Renal cortical epithelial cell (primary cell): ENCODE measurements around the gene MFAP5. TPM values are rescaled to one million over a fixed set of nuclear protein-coding genes. Genes with fewer than 3 reads are reported as not detected.
A peak's percentile ranks its signal among the peaks of the same experiment; 100 is the strongest.
"Not testable (repeated sequence)": the region's sequence is repeated elsewhere in the genome, so short reads cannot be mapped to it uniquely, and the experiment has no call there.

Experiments used
- DNase-seq: peaks from one replicate; pipeline ENCODE4 v3.0.0-alpha.2; 2011; ENCODE audit warnings: low read depth
- total RNA-seq: library from RNA; depleted of rRNA; stranded (reverse); fragments of >200 nt; gene quantifications from 2 replicates; pipeline ENCODE4 v1.2.3, GENCODE V29; 2014

Gene MFAP5
- total RNA-seq, 1 donor from 2014 or later: 0.85 TPM

- DNase-seq: peak; percentile 98
These were observed 13.0 kb upstream of the MFAP5 start for GRCh38 chr12:8675591-8676036.

- no peak for DNase-seq
These were observed 9.8 kb upstream of the MFAP5 start for GRCh38 chr12:8672381-8672780.

GRCh38 chr12:8668441-8668840 lies 5.8 kb upstream of the MFAP5 start:
- DNase-seq: peak; percentile 57

GRCh38 chr12:8667270-8667669 lies 4.6 kb upstream of the MFAP5 start:
- DNase-seq: no peak

- no peak for DNase-seq
These were observed 3.1 kb upstream of the MFAP5 start for GRCh38 chr12:8665759-8666158.

- DNase-seq: no peak
These were observed 1.7 kb upstream of the MFAP5 start for GRCh38 chr12:8664228-8664913.

GRCh38 chr12:8661751-8662150 lies 875 bp downstream of the MFAP5 start:
- DNase-seq: no peak

GRCh38 chr12:8661016-8661415 lies 1.6 kb downstream of the MFAP5 start:
- DNase-seq: no peak

- DNase-seq: peak; percentile 89
These were observed 4.3 kb downstream of the MFAP5 start for GRCh38 chr12:8658346-8658745.

- no peak for DNase-seq
These were observed 7.2 kb downstream of the MFAP5 start for GRCh38 chr12:8655421-8655820.

GRCh38 chr12:8648576-8649205 lies 13.9 kb downstream of the MFAP5 start:
- no peak for DNase-seq

GRCh38 chr12:8647968-8648367 lies 14.7 kb downstream of the MFAP5 start:
- no peak for DNase-seq

GRCh38 chr12:8644345-8645248 lies 18.0 kb downstream of the MFAP5 start:
- peak; percentile 66 for DNase-seq

GRCh38 chr12:8642775-8643174 lies 19.9 kb downstream of the MFAP5 start:
- peak; percentile 35 for DNase-seq

GRCh38 chr12:8639936-8640335 lies 22.7 kb downstream of the MFAP5 start:
- DNase-seq: no peak

GRCh38 chr12:8638951-8639350 lies 23.7 kb downstream of the MFAP5 start:
- DNase-seq: no peak

GRCh38 chr12:8637666-8638065 lies 25.0 kb downstream of the MFAP5 start:
- no peak for DNase-seq

- no peak for DNase-seq
These were observed 25.4 kb downstream of the MFAP5 start for GRCh38 chr12:8637244-8637643.

- DNase-seq: no peak
These were observed 26.0 kb downstream of the MFAP5 start for GRCh38 chr12:8636581-8636980.

- not testable (repeated sequence) for DNase-seq
These were observed 26.6 kb downstream of the MFAP5 start for GRCh38 chr12:8636007-8636346.

GRCh38 chr12:8635342-8636006 lies 27.2 kb downstream of the MFAP5 start:
- DNase-seq: peak; percentile 47

GRCh38 chr12:8630131-8630530 lies 32.5 kb downstream of the MFAP5 start:
- DNase-seq: no peak
